Cortex of kidney (tissue), 1 donor: Measurements from ENCODE around the gene ABHD1.

ENCODE experiments used
- DNase-seq: peaks from one replicate; lab custom pipeline; 2025; lab: John Stamatoyannopoulos, UW

ABHD1 gene

DNA sequence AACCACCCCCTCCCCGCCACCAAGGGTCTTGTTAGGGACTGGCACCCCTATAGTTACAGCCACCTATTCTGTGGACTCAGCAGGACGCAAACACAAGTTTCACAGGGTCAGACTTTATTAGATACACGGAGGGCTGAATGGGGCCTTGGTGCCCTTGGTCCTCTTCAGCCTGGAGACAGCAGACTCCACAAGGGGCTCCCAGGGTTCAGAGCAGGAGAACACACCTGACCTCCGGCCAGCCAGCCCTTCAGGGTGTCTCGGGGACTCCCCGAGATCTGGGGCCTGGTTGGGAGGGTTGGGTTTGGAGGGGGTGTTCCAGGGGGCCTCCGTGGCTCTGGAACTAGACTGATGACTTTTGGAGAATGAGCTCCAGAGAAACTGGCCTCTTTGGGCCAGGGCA lies 13.1 kb downstream of the ABHD1 start:
- DNase-seq, result no peak

DNA sequence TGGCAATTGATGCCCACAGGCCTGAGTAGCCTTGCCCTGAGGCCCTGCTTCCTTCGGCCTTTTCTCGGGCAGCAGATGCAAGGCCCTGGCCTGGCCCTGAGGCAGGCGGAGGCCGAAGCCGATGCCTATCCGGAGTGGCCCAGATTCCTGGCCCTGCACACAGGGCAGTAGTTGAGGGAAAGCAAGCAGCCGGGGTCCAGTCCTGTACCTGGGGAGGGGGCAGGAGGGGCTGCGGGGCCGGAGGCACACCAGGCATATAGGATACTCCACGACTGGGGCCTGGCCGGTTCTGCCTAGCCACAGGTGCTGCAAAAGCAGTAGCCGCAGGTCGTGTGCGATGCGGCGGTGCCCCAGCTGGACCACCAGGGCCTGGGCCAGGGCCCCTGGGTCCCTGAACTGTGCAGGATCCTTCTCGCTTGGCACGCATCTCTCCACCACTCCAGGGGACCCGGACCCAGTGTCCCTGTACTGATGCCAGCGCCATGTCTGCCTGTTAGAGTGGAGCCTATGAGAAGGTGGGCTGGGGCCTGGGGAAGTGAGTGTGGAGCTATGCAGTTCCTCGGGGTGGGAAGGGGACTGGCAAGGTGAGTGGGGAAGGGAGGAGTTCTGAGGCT lies 13.8 kb downstream of the ABHD1 start:
- DNase-seq, result no peak

DNA sequence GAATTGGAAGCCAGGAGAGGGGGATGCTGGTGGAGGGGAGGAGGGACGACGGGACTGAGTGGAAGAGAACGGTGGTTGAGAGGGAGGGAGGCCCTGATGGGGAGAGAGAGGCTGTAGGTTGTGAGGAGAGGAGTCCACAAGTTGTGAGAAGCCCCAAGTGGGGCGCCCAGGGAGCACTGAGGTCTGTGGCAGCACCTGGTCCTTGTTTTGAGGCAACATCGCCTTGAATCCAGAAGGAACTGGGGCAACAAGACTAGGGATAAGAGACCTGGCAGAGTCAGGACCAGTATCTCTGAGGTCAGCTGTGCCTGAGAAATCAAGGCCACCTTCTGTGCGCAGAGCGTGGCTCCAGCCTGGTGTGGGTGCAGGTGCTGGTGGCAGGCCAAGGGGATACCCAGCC lies 14.5 kb downstream of the ABHD1 start:
- no peak for DNase-seq

DNA sequence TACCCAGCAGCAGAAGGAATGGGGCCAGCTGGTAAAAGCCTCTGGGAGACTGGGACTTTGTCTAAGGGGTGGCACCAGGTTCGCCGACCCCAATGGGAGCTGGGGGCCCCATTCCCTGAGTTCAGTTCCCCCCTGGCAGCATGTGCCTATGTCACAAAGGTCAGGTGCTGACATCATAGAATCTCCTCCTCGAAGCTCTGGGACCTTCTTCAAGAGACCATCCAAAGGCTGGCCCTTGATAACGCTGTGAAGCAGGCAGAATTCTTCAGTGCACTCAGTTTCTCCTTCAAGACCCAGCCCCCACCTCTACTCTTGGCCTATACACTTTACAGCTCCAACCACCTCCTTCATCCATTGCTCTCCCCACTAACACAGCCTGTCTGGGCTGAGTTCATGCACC lies 15.7 kb downstream of the ABHD1 start, which contains the start of gene PRR30:
Gene PRR30 (minus strand): TSS at position 101 of the 400 bp plus-strand sequence. CDS start 1,081 bp downstream, outside the sequence.
- no peak for DNase-seq

DNA sequence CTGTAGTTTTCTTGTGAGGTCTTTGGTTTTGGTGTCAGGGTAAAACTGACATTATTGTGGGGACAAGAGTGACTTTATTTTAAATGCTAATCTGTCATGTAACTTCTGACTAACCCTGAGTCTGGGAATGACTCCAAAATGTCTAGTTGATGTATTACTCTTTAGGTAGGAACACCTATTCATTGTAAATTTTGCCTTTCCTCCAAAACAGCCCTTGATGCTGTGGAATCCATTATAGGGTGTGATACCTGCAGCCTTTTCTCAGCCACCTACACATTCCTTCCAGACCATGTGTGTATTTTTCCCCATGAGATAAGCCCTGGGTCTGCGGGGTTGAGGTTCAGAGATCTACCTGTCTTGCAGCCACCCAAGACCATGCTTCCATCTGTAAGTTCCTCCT lies 19.7 kb downstream of the ABHD1 start:
- no peak for DNase-seq

DNA sequence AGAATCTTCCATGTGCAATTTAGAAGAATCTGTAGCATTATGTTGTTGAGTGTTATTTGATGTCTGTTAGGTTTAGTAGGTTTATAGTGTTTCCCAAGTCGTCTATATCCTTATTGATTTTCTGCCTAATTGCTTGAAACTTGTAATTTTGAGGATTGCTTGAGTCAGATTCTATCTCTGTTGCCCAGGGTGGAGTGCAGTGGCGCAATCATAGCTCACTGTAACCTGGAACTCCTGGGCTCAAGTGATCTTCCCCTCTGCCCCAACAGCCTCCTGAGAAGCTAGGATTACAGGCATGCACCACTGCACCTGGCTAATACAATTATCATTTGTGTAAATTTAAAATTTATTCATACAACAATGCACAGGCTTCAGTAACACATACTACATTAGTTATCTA lies 22.1 kb downstream of the ABHD1 start:
- no peak for DNase-seq

DNA sequence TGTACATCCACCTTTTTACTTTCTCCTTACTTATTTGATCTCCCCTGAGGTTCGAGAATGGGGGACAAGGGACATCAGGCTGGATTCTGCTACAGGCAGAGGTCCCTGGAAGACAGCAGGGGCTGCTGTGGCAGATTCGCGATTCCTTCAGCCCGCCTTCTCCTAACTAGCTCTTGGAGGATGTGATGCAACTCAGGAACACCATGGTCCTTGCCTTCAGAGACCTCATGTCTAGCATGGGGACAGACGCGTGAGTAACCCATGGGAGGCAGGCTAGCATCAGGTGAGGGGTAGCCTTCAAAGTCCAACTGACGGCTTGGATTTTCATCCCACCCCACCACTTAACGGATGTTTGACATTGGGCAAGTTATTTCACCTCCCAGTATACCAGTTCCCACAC lies 24.3 kb downstream of the ABHD1 start:
- DNase-seq, result no peak

DNA sequence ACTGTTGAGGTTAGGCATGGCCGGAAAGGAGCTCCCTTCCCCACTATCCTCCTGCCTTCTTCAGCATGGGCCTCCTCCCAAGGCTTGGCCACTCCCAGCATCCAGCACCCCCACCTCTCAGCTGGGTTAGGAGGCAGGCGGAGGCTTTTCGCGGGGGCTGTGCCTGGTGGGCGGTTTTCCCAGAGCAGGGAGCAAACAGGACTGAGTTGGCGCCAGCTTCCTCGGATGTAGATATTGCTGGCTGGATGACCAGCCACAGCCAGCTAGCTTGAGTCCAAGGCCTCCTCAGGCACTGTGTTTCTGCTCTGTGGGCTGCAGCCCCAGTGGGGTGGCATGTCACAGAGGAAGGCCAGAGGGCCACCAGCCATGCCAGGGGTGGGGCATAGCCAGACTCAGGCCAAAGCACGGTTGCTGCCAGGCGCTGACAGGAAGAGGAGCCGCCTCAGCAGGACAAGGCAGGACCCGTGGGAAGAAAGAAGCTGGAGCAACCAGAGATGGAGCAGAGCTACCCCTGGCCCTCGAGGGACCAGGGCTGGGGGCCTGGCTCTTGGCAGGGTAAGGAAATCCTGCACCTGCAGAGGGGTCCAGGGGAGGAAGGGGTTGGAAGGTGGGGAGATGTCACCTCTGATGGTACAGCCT lies 25.3 kb downstream of the ABHD1 start, which contains the start of gene TCF23:
Gene TCF23 (plus strand): TSS at position 204 of the 639 bp plus-strand sequence. CDS start 130 bp downstream, at position 334.
- DNase-seq, result no peak

DNA sequence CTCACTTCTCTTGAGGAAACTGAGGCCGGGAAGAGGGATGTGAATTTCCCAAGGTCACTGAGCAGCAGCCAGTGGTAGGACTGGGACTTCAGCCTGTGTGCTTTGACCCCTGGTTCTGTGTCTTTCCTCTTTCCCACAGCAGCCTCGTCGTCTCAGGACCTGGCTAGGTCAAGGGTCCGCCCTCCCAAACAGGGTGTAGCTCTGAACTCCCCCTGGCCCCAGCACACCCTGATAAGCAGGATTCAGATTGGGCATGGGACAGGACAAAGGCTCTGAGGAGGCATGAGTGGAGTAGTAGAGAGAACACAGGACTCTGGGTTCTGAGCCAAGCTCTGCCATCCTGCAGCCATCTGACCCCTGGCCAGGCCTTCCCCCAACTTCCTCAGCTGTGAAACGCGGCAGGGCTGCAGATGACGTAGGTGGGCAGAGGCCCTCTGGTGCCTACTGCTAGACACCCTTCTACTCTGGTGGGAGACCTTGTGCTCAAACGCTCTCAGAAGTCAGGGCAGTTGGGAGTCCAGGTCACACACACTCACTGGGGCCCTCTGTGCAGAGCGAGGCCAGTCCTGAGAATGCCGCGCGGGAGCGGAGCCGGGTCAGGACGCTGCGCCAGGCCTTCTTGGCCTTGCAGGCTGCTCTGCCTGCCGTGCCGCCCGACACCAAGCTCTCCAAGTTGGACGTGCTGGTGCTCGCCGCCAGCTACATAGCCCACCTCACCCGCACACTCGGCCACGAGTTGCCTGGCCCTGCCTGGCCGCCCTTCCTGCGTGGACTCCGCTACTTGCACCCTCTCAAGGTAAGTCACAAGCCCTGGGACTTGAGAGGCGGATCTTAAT lies 26.2 kb downstream of the ABHD1 start:
- no peak for DNase-seq

DNA sequence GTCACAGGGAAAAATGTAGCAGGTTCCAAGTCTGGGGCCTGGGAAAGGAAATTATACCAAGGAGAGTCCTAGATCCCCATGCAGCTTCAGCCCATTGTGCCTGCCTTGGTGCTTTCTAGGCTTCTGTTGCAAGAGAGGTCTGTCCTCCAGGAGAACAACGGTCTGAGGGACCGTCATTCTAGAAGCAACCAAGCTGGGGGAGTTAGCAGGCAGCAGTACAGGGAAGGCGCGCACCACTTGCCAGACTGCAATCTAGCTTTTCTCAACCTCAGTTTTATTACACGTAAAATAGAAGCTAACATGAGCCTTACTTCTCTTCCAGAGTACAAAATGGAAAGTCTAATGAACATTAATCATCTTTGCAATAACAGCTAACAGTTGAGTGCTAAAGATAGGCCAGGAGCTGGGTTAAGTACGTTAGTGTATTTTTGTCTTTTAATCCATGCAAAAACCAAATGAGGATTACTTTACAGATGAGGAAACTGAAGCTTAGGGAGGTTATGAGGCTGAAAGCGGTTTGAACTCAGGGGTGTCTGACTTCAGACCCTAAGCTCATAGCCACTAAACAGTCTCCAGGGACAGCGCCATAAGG lies 27.1 kb downstream of the ABHD1 start:
- DNase-seq, result no peak

DNA sequence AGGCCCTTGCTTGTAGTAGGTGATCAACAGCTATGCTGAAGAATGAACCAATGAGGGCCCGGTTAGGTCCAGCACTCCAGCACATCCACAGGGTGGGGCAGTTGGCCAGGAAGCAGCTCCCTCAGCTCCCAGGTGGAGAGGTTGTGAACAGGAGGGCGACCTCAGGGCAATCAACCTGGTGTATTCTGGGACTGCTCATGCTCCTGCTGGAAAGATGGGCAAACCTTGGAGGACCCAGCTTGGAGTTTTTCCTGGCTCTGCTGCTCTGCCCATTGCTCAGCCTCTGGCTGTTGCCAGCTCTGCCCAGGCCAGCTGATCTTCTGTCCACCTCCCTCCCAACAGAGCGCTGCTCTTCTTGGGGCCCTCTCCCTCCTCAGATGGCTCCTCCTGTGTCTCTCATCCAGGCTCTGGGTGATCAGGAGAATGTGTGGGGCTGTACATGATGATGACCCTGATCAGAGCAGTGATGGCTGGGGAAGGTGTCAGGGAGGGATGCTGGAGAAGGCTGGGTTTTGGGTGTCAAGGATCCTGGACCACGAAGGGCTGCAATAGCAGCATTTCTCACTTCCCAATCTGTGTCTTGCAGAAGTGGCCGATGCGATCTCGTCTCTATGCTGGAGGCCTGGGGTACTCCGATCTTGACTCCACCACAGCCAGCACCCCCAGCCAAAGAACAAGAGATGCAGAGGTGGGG lies 28.6 kb downstream of the ABHD1 start:
- DNase-seq, result no peak

DNA sequence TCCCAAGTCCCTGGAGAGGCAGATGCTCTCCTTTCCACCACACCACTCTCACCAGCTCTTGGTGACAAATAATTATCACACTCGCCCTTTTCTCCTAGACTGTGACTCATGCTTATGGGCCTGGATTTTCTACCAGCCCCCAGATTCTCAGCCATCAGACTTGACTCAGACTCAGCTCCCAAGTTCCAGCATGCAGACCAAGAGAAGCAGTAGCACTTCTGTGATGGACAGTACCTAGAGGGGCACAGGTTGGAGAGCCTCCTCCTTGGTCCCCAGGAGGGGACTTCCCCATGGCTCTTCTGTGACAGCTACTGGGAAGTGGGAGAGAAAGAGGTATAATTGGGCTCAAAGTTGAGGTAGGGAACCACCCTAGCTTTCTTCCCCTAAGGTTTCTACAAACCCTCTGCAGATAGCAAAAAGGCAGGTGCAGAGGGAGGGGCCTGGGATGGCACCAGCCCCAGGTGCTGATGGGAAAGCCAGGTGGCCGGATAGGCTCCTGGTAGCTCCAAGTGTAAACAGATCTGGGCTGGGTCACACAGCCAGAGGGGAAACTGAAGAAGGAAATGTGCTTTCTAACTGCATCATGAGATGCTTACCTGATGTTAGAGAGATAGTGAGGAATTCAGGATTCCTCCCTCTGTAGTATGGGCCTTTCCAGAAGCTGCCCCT lies 29.3 kb downstream of the ABHD1 start:
- DNase-seq, result no peak

DNA sequence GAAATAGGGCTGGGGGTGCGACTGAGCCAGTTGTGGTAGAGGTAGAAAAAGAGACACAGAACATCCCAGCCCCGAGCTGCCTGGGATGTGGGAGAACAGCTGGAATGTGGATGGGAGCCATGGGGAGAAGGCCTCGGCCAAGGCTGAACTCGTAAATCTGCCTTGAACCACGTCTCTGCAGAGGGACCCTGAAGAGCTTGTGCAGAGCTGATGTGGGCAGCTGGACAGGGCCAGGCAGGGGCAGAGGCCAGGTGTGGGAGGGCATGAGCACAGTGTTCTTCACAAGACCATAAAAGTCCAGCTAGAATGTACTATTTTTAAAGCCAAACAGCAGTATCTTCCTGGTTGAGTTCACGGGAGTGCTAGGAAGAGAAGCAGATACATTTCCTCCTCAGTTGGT lies 30.9 kb downstream of the ABHD1 start:
- no peak for DNase-seq

DNA sequence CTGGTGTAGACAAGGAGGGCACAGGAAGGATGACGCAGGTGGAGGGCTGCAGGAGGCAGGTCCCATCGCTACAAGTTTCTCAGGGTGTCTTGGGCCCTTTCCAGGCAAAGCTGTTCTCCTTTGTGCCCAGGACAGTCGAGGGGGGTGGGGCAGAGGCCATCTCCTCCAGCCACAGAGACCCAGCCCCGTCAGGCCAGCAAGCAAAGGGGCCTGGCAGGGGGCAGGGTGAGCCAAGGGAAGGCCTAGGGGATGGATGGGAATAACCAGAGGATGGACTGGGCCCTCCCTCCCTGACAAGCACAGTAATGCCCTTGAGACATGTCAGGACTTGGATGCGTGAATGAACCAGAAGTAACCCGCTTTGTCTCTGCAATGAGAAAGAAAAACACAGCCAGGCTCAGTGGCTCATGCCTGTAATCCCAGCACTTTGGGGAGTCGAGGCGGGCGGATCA lies 31.5 kb downstream of the ABHD1 start:
- DNase-seq, result no peak

DNA sequence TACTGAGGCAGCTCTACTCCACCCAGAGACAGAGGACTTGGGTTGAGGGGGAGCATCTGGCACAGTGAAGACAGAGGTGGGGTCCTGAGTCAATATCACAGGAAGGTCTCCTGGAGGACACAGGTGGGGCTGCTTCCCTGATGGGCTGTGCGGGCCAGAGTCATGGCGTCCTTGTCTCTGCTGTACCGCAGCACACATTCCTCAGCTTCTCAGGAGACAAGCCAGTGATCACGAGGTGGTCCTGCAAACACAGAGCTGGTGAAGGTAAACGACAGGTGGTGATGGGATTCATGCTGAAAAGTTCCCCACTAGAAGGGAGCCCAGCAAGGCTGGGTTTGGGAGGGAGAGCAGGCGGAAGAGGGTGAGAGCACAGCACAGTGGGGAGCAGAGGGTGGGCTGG lies 34.9 kb downstream of the ABHD1 start:
- no peak for DNase-seq

DNA sequence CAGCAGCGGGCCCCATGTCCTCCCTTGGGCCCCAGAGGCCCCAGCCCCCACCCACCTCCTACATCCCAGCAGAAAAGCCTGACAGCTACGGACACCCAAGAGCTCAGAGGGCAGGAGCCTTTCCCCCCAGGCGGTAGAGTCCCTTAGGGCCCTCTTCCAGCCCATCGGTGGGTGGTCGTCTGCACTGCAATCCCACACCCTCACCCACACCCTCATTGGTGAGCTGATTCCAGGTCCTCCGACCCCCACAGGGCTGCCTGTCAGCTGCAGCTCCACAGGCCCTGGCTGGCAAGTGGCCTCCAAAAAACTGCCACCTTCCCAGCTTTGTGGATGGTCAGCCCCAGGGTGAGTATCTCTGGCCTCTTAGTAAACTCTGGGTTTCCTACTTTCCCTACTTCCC lies 35.7 kb downstream of the ABHD1 start:
- DNase-seq, result no peak

DNA sequence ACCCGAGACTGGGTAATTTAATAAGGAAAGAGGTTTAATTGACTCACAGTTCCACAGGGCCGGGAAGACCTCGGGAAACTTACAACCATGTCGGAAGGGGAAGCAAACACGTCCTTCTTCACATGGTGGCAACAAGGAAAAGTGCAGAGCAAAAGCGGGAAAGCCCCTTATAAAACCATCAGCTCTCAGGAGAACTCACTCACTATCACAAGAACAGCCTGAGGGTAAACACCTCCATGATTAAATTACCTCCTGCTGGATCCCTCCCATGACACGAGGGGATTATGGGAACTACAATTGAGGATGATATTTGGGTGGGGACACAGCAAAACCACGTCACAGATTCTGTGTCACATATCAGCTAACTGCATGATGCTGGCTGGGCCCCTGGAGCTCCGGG lies 36.6 kb downstream of the ABHD1 start:
- no peak for DNase-seq

DNA sequence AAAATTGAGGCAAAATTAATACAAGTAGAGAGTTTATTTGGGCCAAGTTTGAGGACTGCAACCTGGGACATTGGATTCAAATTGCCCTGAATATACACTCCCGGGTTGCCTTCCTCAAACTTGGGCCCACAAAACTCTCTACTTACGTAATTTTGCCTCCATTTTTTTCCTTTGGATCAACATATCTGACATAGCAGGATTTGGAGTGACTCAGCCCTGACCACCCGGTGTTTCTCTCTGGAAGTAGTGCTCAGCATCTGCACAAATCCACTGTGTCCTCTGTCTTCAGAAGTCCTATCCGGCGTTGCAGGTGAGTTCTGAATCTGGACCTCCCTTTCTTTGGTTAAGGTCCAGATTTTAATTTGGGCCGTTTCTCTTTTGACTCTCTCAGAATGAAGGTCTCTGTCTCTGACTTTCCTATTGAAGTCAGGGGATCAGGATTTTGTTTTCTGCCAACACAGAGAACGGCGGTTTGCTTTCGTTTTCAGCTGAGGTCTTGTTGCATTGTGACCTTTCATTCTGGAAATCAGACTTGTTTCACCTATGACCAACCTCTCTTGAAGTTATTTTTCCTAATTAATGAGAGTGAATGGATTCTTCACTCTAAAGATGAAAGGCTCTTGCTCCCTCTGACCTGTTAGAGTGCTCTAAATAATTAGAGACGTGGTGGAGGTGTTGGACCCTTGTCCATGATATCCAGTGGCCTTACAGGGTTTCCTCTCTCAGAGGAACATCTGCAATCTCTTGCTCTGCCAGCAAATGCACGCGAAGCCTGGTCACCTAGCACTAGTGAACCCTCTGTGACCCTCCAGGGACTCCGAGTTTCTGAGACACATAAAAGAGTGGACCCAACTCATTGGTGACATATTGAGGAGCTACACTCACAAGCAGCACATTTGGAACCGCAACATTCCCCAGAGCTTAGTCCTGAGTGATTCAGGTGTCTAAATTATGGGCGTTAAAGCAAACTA lies 38.8 kb downstream of the ABHD1 start:
- no peak for DNase-seq

DNA sequence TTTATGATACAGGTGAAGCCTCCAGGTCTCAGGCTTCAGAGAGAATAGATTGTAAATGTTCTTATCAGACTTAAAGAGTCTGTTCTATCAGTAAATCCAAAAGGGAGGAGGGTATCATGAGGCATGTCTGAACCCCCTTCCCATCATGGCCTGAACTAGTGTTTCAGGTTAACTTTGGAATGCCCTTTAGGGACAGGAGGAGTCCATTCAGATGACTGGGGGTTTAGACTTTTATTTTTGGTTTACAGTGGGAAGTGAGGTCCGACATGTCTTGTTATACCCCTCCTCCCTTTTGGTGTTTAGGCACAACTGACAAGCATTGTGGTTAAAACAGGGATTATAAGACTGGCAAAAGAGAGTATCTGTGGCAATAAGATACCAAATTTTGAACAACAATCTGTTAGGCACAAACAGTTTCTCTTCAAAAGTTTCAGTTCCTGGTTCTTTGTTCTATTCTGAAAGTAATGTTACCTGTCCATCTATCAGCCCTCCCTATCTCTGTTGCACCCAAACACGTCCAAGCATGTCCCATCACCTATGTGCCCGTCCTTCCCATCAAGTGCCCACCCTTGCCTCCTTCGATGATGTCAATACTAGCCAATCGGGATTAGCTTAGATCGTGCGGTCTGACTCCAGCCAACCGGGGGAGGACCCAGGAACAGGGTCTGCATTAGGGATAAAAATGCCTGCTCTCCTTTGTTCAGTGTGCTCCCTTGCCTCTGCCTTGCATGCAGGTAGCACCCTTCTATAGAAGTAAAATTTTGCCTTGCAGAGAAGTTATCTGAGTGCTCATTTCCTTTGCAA lies 41.5 kb downstream of the ABHD1 start:
- DNase-seq, result no peak
